A549 (cell line): ENCODE results near the gene ESYT2. TPM values are rescaled to one million over a fixed set of nuclear protein-coding genes. Genes with fewer than 3 reads are reported as not detected.

Experiments used
- ATAC-seq, 2 experiments: fragments of 200-7000 bp in 1 of 2; fragments of >200 bp in 1 of 2; cut with Nextera tagmentation in 1 of 2; cut with Tn5 transposase in 1 of 2; 3 replicates each; pipeline versions ENCODE4 v1.8.0 to v1.9.1; 2018 to 2020; ENCODE audit warnings: mild to moderate bottlenecking in 1 of 2, moderate library complexity in 1 of 2
- CTCF ChIA-PET: fragments of 300-600 bp; sonication (Branson Sonifier 250); formaldehyde crosslinking; extraction: SDS; loops from one replicate; lab custom pipeline; 2021; ENCODE audit warnings: antibody characterized with exemption, inconsistent platforms; lab: Yijun Ruan, JAX
- POLR2A ChIA-PET: fragments of 350-600 bp; formaldehyde crosslinking; extraction: SDS; loops from one replicate; lab custom pipeline; 2021; ENCODE audit warnings: antibody characterized with exemption, inconsistent platforms; lab: Yijun Ruan, JAX
- DNase-seq, 2 experiments: peaks; one replicate each; pipeline versions ENCODE4 v3.0.0 to v3.0.0-alpha.2; 2011 to 2016; ENCODE audit warnings: low read depth in 1 of 2, low spot score in 1 of 2
- FAIRE-seq: peaks from 2 replicates; lab custom pipeline; 2011; peaks lifted over from hg19 to GRCh38; lab: Jason Lieb, UNC
- H3K27ac ChIP-seq, 2 experiments: fragments of >200 bp; sonication (Bioruptor Twin); formaldehyde crosslinking; 3 replicates each; pipeline ENCODE4 v1.5.1; 2016 to 2017
- H3K4me1 ChIP-seq: fragments of >200 bp; sonication (Bioruptor Twin); formaldehyde crosslinking; 3 replicates; pipeline ENCODE4 v1.6.1; 2016
- H3K4me2 ChIP-seq: fragments of >200 bp; sonication (Bioruptor Twin); formaldehyde crosslinking; 3 replicates; pipeline ENCODE4 v1.6.1; 2016
- H3K4me3 ChIP-seq: fragments of >200 bp; sonication (Bioruptor Twin); formaldehyde crosslinking; 3 replicates; pipeline ENCODE4 v1.5.1; 2016
- H3K9me3 ChIP-seq: fragments of >200 bp; sonication (Bioruptor Twin); formaldehyde crosslinking; 3 replicates; pipeline ENCODE4 v1.6.1; 2016
- BHLHE40 ChIP-seq: IDR thresholded peaks from 2 replicates; pipeline ENCODE4 v1.6.1; 2012; ENCODE audit warnings: low read depth, low read length, inconsistent platforms
- CBX2 ChIP-seq: fragments of 200-600 bp; sonication (generic); IDR thresholded peaks from 2 replicates; pipeline ENCODE4 v1.6.1; 2016; ENCODE audit warnings: low read depth, mild to moderate bottlenecking, borderline replicate concordance
- CEBPB ChIP-seq, 2 experiments: fragments of >200 bp in 1 of 2; sonication (Bioruptor Twin) in 1 of 2; formaldehyde crosslinking in 1 of 2; IDR thresholded peaks; 2 replicates each; pipeline ENCODE4 v1.6.1; 2012 to 2016
- EHF ChIP-seq: fragments of 250-450 bp; sonication (Bioruptor Pico); IDR thresholded peaks from 2 replicates; pipeline ENCODE4 v1.5.0; 2020; ENCODE audit warnings: mild to moderate bottlenecking
- EHMT2 ChIP-seq: fragments of 200-600 bp; sonication (generic); IDR thresholded peaks from 2 replicates; pipeline ENCODE4 v1.6.1; 2016; ENCODE audit warnings: antibody characterized with exemption, low read depth, mild to moderate bottlenecking, moderate library complexity
- FOSB ChIP-seq: fragments of 250-450 bp; sonication (Bioruptor Pico); IDR thresholded peaks from 2 replicates; pipeline ENCODE4 v1.5.0; 2020; ENCODE audit warnings: mild to moderate bottlenecking, moderate library complexity
- FOSL2 ChIP-seq, 2 experiments: fragments of 450-650 bp in 1 of 2; fragments of >200 bp in 1 of 2; sonication (Bioruptor Twin) in 1 of 2; formaldehyde crosslinking; IDR thresholded peaks; 2 replicates each; pipeline versions ENCODE4 v1.5.0 to v1.6.1; 2016 to 2020; ENCODE audit warnings: mild to moderate bottlenecking in 1 of 2, moderate library complexity in 1 of 2
- FOXS1 ChIP-seq: fragments of 250-450 bp; sonication (Bioruptor Pico); IDR thresholded peaks from 2 replicates; pipeline ENCODE4 v1.5.0; 2020; ENCODE audit warnings: mild to moderate bottlenecking, moderate library complexity
- HEYL ChIP-seq: fragments of 250-450 bp; sonication (Bioruptor Pico); IDR thresholded peaks from 2 replicates; pipeline ENCODE4 v1.8.0; 2021; ENCODE audit warnings: mild to moderate bottlenecking, moderate library complexity
- HOXA7 ChIP-seq: fragments of 250-450 bp; sonication (Bioruptor Pico); IDR thresholded peaks from 2 replicates; pipeline ENCODE4 v1.5.0; 2020; ENCODE audit warnings: mild to moderate bottlenecking, moderate library complexity
- HOXB13 ChIP-seq: fragments of 250-450 bp; sonication (Bioruptor Pico); IDR thresholded peaks from 2 replicates; pipeline ENCODE4 v1.5.0; 2020; ENCODE audit warnings: low read depth, mild to moderate bottlenecking, moderate library complexity
- KDM1A ChIP-seq: fragments of 200-600 bp; sonication (generic); IDR thresholded peaks from 2 replicates; pipeline ENCODE4 v1.6.1; 2016; ENCODE audit warnings: low read depth, mild to moderate bottlenecking
- KDM5A ChIP-seq: fragments of 200-600 bp; sonication (generic); IDR thresholded peaks from 2 replicates; pipeline ENCODE4 v1.6.1; 2016; ENCODE audit warnings: antibody characterized with exemption, mild to moderate bottlenecking
- NFE2L2 ChIP-seq: fragments of 150-350 bp; conservative IDR thresholded peaks from 2 replicates; pipeline ENCODE4 v1.6.1; 2014; ENCODE audit warnings: low read length
- RAD21 ChIP-seq, 2 experiments: fragments of >200 bp in 1 of 2; sonication (Bioruptor Twin) in 1 of 2; formaldehyde crosslinking in 1 of 2; IDR thresholded peaks in 1 of 2; conservative IDR thresholded peaks in 1 of 2; 2 replicates in 1 of 2; 3 replicates in 1 of 2; pipeline ENCODE4 v1.6.1; 2012 to 2018; ENCODE audit warnings: inconsistent platforms in 1 of 2
- RCOR1 ChIP-seq: fragments of 150-350 bp; IDR thresholded peaks from 2 replicates; pipeline ENCODE4 v1.6.1; 2014; ENCODE audit warnings: antibody characterized with exemption, low read length, low read depth
- RFX5 ChIP-seq: fragments of 450-650 bp; IDR thresholded peaks from 2 replicates; pipeline ENCODE4 v1.7.1; 2014; ENCODE audit warnings: antibody characterized with exemption, mild to moderate bottlenecking, moderate library complexity
- RNF2 ChIP-seq: fragments of 200-600 bp; sonication (generic); IDR thresholded peaks from 2 replicates; pipeline ENCODE4 v1.6.1; 2016; ENCODE audit warnings: low read depth, mild to moderate bottlenecking, antibody characterized with exemption, moderate library complexity, borderline replicate concordance
- TP53 ChIP-seq: fragments of 250-450 bp; sonication (Bioruptor Pico); IDR thresholded peaks from 2 replicates; pipeline ENCODE4 v1.5.0; 2021; ENCODE audit warnings: mild to moderate bottlenecking, moderate library complexity
- ZC3H11A ChIP-seq: fragments of 450-650 bp; IDR thresholded peaks from 2 replicates; pipeline ENCODE4 v1.6.1; 2014; ENCODE audit warnings: antibody characterized with exemption, mild to moderate bottlenecking
- ZFP36 ChIP-seq: fragments of 450-650 bp; IDR thresholded peaks from 2 replicates; pipeline ENCODE4 v1.6.1; 2014; ENCODE audit warnings: borderline replicate concordance; ENCODE audit not compliant: partially characterized antibody
- ZNF302 ChIP-seq: fragments of 250-450 bp; sonication (Bioruptor Pico); IDR thresholded peaks from 2 replicates; pipeline ENCODE4 v1.9.0; 2021; ENCODE audit warnings: inconsistent platforms, mild to moderate bottlenecking, moderate library complexity
- WGBS: methylation state at CpG from one replicate; pipeline ENCODE4 v1.1.6; 2017; ENCODE audit errors: missing lambda C conversion rate; 5-methylcytosine and 5-hydroxymethylcytosine counted together
- polyA plus RNA-seq, 4 experiments: library from polyadenylated mRNA; depleted of rRNA in 3 of 4; stranded (reverse); fragments of >200 nt; fragmentation: RNase III in 1 of 4; extraction: RNeasy Plus Mini Kit Qiagen cat#74134 plus additional on column Dnase treatment in 1 of 4; gene quantifications; 2 replicates in 3 of 4; 3 replicates in 1 of 4; pipeline ENCODE4 v1.2.3, GENCODE V29; 2011 to 2017
- TF ChIP-seq, protein P1 (sequence below): fragments of 250-450 bp; sonication (Bioruptor Pico); IDR thresholded peaks from 2 replicates; pipeline ENCODE4 v1.5.0; 2021; ENCODE audit warnings: mild to moderate bottlenecking, moderate library complexity, borderline replicate concordance
- TF ChIP-seq, protein P2 (sequence below): IDR thresholded peaks from 2 replicates; pipeline ENCODE4 v1.6.1; 2012; ENCODE audit warnings: low read depth, borderline replicate concordance
- TF ChIP-seq, protein P3 (sequence below): fragments of >200 bp; sonication (Bioruptor Twin); formaldehyde crosslinking; IDR thresholded peaks from 2 replicates; pipeline ENCODE4 v1.6.1; 2016
- TF ChIP-seq, protein P4 (sequence below): IDR thresholded peaks from 2 replicates; pipeline ENCODE4 v1.6.1; 2012

Gene ESYT2
- polyA plus RNA-seq, 2 of the 4 experiments (the other 2 are of a cell fraction) = 45.8 to 77.0 TPM

DNA sequence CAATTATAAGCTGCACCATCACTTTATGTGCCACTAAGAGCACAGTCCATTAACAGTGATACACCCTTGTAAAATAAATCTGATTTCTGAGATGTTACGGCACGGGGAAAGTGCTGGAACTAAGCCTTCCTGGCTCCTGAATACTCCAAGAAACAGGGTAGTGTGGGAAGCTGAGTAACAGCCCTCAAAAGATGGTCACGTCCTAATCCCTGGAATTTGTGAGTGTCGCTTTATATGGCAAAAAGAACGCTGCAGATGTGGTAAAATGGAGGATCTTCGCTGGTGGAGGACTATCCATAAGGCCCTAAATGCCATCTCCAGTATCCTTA lies 13.5 kb downstream of the ESYT2 start:
- CTCF ChIA-PET = interaction anchor here (1.3 to 2.4 kb wide), 3 partner anchors 9 to 120 kb away, joined by 3 to 7 read pairs (median 4); no protein-coding TSS in a partner anchor
- 88% methylated on average over 6 of the region's 6 CpGs for WGBS

DNA sequence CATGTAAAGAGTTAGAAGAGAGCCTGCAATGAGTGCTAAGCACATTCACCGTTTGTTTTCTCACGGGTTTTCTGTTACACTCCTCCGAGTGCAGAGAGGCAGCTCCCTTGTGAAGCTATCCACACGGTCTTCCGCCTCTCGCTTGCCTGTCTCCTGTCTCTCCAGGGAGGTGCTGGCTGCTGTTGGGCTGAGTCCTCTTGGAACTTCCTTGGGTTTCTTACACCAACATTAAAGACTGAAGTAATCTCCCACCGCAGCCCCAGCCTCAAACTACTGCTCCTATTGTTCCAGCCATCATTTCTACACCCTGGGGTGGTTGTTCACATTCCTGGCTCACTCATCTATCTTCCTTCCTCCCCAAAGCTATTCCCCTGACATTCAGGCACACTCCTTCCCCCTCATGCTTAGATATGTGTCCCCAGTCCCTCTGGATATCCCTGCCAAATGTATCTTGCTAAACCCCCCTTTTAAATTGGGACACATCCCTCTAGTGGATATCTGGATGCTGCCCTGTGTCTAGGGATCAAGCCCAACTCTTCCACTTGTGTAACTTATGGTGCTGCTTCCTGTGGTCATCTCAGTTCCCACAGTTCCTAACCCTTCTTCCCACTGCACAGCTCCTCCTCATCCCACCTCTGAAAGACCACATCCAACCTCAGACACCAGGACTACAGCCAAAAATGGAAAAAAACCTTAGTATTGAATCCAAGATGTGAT lies 14.1 kb downstream of the ESYT2 start:
- Histone ChIP-seq H3K4me2 (peak overlapping the region; percentile 99; the same call in 1 of the 3 replicates), H3K27ac (peak overlapping the region; percentile 3 to 75; a peak in 3 of 6 replicates), H3K9me3 (no peaks in the 10 kb centered on the region), H3K4me1 (peaks cover 76% of the 10 kb centered on the region), H3K4me3 (no peak overlapping the region)
- TF ChIP-seq TP53 (CRISPR knock-in tag) (no peak), FOSL2 (IDR thresholded peaks at IDR 0.05) (no peak), FOSL2 (CRISPR knock-in tag; IDR thresholded peaks at IDR 0.05) (no peak), HOXB13 (no peak), RFX5 (no peak), HOXA7 (CRISPR knock-in tag) (no peak), RCOR1 (no peak), HEYL (CRISPR knock-in tag) (no peak), CEBPB (IDR thresholded peaks at IDR 0.05) (no peak)
- TF ChIP-seq, protein P1, sequence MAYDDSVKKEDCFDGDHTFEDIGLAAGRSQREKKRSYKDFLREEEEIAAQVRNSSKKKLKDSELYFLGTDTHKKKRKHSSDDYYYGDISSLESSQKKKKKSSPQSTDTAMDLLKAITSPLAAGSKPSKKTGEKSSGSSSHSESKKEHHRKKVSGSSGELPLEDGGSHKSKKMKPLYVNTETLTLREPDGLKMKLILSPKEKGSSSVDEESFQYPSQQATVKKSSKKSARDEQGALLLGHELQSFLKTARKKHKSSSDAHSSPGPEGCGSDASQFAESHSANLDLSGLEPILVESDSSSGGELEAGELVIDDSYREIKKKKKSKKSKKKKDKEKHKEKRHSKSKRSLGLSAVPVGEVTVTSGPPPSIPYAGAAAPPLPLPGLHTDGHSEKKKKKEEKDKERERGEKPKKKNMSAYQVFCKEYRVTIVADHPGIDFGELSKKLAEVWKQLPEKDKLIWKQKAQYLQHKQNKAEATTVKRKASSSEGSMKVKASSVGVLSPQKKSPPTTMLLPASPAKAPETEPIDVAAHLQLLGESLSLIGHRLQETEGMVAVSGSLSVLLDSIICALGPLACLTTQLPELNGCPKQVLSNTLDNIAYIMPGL (CRISPR knock-in tag) = no peak
- TF ChIP-seq, protein P2, sequence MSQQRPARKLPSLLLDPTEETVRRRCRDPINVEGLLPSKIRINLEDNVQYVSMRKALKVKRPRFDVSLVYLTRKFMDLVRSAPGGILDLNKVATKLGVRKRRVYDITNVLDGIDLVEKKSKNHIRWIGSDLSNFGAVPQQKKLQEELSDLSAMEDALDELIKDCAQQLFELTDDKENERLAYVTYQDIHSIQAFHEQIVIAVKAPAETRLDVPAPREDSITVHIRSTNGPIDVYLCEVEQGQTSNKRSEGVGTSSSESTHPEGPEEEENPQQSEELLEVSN = no peak
- WGBS = 73% methylated on average over 7 of the region's 7 CpGs
- CTCF ChIA-PET = interaction anchor here (0.6 to 2.4 kb wide), 5 partner anchors 9 to 119 kb away, joined by 3 to 7 read pairs (median 3); no protein-coding TSS in a partner anchor
- FAIRE-seq = no peak
- no peak for DNase-seq
- ATAC-seq = no peak
- POLR2A ChIA-PET = no interaction called here

More for the DNA sequence above, 13.5 kb downstream of the ESYT2 start:
- Histone ChIP-seq H3K4me3 (no peak overlapping the region), H3K27ac (peak overlapping the region in 1 of 2 experiments; percentile 75; a peak in 4 of 6 replicates), H3K4me1 (peaks cover 76% of the 10 kb centered on the region)
- no peak for DNase-seq
- TF ChIP-seq FOXS1 (no peak), RNF2 (no peak), ZNF302 (CRISPR knock-in tag) (no peak), RFX5 (no peak), HEYL (CRISPR knock-in tag) (no peak), KDM1A (no peak), BHLHE40 (no peak)
- TF ChIP-seq, protein P3, sequence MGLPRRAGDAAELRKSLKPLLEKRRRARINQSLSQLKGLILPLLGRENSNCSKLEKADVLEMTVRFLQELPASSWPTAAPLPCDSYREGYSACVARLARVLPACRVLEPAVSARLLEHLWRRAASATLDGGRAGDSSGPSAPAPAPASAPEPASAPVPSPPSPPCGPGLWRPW = no peak
- TF ChIP-seq, all 56 proteins: peak for 0
- peak overlapping the region; percentile 99; the same call in 2 of the 3 replicates for H3K4me2 ChIP-seq
- no peaks in the 10 kb centered on the region for H3K9me3 ChIP-seq
- ATAC-seq (no peak), FAIRE-seq (no peak)
- POLR2A ChIA-PET = no interaction called here

DNA sequence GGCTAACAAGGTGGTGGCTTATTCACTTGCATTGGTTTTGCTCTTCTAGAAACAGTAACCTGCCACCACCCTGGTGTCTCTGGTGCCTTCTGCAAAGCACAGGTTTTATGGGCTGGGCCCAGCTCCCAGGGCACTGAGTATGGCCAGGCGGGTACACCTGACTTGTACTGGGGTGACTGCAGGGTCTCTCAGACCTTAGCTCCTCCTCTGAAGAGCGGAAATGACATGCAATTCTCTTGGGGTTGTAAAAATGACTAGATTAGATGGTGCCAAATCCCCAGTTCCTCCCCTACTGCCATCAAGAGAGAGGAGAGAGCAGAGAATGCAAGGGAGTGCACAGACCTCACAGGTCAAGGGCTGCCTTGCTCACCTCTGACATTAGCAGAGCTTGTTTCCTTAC lies 14.7 kb downstream of the ESYT2 start:
- TF ChIP-seq RNF2 (no peak), KDM5A (no peak), EHMT2 (no peak), ZFP36 (no peak), FOSB (no peak), NFE2L2 (no peak), RAD21 (conservative IDR thresholded peaks at IDR 0.05 in 1 of 2, IDR thresholded peaks at IDR 0.05 in 1 of 2) (no peak), CEBPB (IDR thresholded peaks at IDR 0.05) (no peak), EHF (CRISPR knock-in tag) (no peak), FOXS1 (no peak), CBX2 (no peak), HOXA7 (CRISPR knock-in tag) (no peak), ZC3H11A (no peak)
- TF ChIP-seq, protein P1 (CRISPR knock-in tag) = no peak
- TF ChIP-seq, protein P4, sequence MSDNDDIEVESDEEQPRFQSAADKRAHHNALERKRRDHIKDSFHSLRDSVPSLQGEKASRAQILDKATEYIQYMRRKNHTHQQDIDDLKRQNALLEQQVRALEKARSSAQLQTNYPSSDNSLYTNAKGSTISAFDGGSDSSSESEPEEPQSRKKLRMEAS = no peak
- ATAC-seq (no peak), FAIRE-seq (no peak), DNase-seq (no peak)
- Histone ChIP-seq H3K4me2 (no peak overlapping the region), H3K27ac (peak overlapping the region in 1 of 2 experiments; percentile 75; a peak in 3 of 6 replicates), H3K4me3 (no peak overlapping the region), H3K4me1 (peaks cover 76% of the 10 kb centered on the region), H3K9me3 (no peaks in the 10 kb centered on the region)
- ChIA-PET CTCF (interaction anchor here (0.6 to 2.4 kb wide), 4 partner anchors 10 to 119 kb away, joined by 3 to 7 read pairs (median 3); no protein-coding TSS in a partner anchor), POLR2A (no interaction called here)
- 94% methylated on average over 2 of the region's 2 CpGs for WGBS
